Germinal center (tissue), 1 donor: ENCODE data around the gene LTBR.

ENCODE experiments used
- DNase-seq: peaks from one replicate; pipeline ENCODE4 v3.0.0; 2012; ENCODE audit warnings: mixed read lengths, low spot score

Gene LTBR

DNA sequence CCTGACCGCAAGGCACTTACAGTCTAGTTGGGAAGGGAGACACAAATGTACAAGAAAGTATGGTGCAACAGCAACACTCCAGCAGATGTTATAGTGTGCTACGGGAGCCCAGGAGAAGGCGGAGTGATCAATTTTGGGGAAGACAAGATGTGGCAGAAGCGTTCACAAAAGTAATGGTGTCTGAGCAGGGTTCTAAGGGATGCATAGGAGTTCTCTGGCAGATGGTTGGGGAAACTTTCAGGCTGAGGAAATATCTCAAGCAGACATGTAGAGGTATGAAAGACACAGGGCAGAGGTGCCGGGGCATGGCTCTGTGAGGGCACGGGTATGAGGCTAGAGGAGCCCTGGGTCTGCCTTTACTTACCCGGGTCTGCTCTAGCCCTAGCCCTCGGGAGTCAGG, 37.0 kb upstream of the LTBR start:
- DNase-seq = no peak

DNA sequence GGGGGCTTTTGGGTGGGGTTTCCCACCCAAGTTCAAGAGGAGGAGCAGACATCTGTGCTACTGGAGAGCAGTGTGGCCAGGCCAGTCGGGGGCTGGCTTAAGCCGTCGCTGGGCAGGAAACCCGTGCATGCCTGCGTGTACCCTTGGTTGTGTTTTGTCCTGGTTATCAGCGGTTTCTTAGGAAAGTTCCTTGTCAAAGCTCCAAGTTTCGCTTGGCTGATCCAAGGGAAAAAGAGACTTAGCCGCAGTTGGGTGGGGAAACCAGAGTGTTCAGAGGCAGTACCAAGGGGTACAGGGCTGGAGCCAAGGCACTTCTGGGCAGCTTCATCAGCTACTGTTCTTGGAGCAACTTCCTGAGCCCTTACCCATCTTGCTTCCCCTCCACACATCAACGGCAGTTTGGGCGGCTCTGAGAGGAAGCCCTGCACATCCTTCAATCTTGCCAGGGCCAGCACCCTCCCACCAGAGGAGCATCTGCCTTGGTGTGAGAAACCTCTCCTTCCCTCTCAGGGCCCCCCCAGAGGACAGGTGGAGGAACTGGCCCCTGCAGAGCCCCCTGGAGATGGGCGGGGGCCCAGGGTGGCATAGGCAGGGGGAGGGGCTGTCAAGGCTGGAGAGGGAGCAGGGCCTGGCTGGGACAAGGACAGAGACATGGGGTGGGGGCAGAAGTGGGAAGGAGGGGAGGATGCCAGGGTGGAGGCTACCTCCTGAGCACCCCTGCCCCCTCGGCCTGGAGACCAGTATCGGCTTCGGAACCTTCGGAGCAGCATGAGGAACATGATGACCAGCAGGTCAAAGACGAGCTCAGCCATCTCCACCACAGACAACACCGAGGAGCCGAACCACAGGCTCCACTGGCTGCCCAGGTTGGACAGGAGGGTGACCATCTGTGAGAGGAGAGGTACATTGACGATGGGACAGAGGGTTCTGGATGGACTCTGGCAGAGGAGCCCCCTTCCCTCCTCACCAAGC, 36.3 kb upstream of the LTBR start:
- no peak for DNase-seq

DNA sequence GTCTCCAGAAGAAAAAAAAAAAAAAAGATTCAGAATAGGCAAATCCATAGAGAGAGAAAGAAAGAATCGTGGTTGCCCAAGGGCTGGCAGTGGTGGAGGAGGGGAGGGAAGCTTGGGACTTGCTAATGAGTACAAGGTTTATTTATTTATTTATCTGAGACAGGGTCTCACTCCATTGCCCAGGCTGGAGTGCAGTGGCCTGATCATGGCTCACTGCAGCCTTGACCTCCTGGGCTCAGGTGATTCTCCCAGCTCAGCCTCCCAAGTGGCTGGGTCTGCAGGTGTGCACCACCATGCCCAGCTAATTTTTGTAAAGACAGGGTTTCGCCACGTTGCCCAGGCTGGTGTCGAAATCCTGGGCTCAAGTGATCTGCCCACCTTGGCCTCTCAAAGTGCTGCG, 32.3 kb upstream of the LTBR start:
- DNase-seq = no peak

DNA sequence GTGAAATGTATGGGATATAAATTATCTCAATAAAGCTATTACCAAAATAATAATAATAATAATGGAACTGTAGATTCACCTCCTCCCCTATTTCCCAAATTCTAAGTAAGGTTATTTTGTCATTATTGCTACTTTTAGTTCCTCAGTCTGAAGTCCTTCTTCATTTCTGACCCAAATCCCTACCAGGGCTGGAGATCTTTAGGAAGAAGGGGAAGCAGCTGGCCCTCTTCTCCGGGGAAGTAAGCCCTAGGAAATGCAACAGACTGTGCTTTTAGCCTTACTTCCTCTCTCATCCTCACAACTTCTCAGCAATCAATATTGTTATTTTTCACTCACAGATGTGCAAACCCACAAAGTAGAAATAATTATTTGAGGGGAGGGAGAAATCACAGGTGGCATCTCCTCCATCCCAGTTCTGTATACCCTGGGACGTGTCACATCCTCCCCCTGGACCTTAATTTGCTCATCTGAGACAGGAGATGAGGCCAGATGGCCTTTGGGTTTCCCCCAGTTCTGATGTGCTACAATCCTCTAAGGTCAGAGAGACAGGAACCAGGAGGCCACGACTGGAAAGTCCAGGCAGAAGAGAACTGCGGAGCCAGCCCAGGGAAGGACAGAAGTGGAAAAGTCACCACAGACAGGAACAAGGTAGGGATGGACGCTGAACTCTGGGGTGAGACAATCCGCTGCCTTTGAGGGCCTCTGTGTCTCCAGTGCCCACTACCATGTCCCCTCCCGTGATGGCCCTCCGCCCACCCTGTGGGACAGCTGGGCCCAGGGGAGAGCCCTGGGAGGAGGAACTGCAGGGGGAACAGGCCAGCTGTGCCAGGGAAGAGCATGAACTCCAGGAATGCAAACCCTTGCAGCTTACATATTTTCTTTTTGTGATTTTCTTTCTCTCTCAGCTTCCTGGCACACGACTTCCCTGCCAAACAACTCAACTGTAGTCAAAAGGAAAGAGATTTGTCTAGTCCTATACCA, 31.5 kb upstream of the LTBR start:
- DNase-seq = no peak

DNA sequence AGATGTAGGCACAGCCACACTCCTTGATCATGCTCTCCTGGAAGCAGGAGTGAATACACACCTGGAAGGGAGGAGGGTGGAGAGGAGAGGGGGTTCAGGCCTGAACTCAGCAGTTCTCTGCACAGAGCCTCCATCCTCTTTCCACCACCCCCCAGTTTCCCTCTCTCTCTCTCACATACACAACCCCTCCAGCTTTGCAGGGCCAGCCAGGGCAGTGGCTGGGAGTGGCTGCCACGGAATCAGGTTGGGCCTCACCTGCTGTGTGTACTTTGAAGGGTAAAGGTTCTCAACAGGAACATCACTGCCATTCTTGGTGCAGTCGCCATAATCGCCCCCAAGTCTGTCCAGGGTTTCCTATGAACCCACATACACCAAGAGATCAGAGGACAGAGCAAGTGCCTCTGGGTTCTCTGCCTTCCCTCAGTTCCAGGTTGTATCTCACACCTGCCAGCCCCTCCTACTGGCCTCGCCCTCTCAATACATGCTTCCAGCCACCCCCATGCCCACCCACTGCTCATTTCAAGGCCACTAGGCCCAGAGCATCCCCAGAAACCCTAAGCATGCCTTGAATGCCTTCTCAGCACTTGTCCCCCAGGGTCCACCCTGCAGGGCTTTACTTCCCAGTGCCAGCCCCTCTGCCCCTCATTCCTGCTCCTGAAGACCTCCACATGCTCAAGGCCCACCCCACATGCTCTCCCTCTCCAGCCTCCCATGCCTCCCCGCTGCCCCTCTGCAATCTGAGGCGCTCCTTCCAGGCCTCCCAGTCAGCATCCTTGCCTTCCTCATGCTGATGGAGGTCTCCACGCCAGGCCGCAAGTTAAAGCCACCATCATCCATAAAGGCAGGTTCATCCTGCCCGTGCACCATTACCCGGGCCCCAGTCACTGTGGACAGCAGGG, 29.2 kb upstream of the LTBR start:
- no peak for DNase-seq

DNA sequence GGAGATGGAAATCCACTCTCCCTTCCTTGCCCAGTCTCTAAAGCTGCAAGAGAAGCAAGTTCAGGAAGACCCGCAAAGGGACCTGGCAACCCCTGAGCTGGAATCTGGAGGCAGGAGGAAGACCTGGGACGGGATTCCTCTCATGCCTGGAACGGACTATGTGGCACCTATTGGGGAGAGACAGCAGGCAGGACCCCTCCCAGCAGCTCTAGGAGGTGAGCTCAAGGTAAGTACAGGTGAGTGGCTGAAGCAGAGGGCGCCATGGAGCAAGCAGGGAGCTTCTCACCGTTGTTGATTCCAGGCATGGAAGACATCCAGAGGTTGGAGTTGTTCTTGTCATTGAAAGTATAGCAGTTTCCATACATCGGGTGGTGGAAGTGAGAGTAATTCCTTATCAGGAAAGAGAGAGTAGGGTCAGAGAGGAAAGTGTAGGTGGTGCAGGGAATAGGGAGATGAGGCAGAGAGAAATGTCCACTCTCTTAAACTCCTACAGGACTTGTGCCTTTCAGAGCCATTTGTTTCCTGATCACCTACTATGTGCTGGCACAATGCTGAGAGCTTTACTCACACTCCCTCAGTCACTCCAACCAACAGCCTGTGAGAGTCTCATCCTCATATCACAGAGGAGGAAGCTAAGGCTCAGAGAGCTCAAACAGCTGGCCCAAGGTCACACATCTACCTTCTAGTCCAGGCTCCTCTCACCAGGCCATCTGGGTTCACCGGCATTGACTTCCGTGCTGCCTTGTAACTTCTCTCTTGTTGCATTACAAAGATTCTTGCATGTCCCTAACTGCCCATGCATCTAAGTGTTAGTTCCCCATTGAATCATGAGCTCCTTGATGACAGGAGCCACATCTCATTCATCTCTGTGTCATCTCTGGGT, 28.2 kb upstream of the LTBR start:
- DNase-seq = no peak

DNA sequence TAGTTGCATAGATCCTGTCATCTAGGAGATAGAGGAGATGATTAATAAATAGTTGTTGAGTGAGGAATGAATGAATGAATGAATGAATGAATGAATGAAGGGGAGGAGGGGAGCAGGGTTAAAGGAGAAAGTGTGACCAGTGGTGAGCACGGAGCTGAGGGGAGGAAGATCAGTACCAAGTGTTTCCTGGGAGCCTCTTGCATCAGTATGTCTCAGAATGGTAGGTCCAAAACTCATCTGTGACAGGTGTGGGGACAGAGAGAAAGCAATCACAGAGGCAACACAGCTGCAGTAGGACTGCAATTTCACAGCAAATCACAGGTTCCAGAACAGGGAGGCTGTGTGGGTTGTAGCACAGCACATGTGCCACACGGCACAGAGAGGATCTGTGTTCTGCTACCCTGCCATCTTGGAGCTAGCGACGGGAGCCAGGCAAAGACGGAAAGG, 27.6 kb upstream of the LTBR start:
- DNase-seq = no peak

DNA sequence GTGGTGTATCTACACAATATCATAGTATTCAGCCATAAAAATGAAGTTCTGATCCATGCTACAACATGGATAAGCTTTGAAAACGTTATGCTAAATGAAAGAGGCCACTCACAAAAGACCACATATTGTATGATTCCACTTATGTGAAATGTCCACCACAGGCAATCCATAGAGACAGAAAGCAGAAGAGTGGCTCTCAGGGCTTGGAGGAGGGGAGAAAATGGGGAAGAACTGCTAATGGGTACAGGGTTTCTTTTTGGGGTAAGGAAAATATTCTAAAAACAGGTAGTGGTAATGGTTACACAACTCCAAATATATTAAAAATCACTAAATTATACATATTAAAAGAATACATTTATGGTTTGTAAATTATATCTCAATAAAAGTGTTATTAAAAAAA, 25.1 kb upstream of the LTBR start:
- no peak for DNase-seq

DNA sequence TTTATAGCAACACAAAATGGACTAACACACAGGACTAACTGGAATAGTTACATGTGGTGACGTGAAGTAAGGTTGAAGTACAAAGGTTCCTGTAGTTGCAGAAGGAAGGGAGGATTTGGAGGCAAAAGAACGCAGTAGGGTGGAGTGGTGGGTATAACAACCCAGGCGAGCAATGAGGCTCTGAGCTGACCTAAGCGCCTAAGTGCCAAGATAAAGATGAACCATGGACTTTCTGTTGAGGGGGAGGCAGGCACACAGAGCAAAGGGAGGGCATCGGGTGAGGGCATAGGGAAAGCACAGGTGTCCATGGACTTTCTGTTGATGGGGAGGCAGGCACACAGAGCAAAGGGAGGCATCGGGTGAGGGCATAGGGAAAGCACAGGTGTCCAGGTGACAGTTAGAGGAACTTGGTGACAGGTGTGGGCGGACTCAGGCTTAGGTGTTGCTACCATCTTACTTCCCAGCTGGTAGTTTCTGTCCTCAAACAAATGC, 23.8 kb upstream of the LTBR start:
- no peak for DNase-seq

DNA sequence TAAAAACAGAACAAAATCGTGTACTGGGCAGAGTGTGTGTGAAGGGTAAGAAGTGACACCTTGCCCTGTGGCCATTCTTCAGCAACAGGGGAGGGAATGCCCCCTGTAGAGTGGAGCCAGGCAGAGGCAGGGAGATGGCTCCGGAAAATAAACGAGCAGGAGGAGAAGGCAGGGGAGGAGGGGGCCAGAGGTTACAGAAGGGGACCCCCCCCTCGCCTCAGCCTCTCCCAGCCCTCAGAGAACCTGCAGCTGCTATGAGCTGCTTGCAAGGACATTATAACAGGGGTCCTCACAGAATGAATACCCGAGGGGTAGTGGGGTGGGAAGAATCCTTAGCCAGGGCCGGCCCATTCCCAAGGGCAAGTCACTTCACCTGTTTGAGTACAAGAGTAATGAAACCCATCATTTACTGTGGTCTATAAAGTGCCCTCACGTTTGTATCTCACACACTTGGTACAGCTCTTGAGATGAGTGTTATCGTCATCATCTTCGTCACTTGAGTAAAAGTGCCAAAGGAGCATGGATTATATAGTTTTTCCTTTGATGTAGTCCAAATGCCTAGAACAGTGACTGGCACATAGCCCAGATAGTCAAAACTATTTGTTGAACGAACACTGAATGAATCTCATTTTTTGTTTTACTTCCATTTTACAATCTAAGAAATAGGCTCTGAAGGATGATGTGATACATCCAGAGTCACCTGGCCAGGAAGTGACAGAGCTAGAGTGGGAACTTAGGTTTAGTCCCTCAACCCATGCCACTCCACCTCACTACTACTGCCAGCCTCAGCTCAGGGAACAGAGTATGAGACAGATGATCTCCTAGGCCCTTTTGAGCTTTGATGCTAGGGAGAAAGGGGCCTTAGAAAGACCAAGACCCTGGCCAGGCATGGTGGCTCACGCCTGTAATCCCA, 23.1 kb upstream of the LTBR start:
- no peak for DNase-seq

DNA sequence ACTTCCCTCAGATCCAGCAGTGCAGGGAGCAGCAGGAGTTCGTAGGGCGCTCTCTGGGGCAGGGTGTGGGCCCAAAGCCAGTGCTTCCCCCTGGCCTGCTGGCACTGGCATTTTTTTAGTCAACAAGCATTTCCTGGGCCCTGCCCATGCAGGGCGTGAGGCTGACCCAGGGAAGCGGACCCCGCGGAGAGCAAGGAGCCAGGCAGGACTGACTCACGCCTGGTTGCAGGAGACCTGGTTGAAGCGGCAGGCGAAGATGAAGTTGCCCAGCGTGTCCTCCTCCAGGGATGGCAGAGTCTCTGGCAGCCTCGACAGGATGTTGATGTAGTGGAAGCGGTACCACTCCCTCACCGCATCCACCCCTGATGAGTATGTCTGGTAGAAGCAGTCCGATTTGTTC, 22.1 kb upstream of the LTBR start:
- DNase-seq = no peak

DNA sequence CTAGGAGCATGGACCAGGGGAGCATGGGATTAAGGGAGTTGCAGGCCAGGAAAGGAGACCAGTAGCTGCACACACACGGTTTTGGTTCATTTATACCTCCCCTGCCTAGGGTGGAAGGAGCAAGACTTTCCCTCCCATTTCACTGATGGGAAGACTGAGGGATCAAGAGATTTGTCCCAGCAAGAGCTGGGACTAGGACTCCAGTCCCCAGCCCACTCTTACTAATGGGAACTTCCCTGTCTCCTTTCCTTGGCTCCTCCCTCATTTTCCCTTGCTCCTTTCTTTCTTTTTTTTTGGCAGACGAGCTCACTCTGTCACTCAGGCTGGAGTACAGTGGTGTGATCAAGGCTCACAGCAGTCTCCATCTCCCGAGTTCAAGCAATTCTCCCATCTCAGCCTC, 21.6 kb upstream of the LTBR start:
- no peak for DNase-seq

DNA sequence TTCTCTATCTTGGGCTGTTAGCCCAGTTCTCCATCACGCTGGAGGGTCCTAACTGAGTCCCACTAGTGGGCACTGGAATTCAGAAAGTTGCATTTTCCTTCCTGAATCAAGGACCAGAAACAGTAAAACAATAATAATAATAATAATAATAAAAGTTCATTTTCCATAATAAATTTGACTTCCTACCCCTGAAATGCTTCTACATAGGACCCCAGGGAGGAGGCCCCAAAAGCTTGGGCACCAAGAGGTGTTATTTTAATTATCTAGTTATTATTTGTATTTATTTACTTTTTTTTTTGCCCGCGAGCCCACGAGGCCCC, 21.0 kb upstream of the LTBR start:
- DNase-seq = no peak

DNA sequence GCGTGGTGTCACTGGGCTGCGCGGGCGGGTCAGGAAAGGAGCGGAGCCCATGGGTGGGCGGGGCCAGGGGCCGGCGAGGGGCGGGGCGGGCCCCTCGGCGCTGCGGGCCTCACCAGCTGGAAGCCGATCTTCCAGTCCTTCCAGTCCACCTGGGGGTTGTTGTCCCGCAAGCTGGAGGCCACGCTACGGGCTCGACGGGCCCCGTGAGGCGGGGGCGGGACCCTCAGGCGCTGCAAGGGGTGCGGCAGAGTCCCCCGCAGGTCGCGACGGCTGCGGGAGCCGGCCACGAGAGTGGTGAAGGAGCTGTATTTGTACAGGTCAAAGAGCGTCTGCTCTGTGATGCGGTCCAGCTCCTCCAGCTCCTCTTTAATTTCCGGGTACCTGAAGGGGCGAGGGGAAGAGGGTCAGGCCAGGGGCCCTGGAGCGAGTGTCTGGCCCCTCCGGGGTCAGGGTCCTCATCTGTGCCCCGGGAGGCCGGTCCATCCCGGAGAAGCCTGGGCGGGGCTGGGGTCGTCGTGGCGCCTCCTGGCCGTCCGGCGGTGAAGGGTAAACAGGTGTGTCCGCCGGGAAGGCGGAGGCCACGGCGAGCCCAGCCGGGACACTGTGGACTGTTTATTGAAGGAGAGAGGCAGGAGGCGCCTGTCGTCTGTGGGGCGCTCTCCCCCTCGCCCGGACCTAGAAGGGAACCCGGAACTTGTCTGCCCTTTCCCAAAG, 20.5 kb upstream of the LTBR start:
- DNase-seq = peak; percentile 85

DNA sequence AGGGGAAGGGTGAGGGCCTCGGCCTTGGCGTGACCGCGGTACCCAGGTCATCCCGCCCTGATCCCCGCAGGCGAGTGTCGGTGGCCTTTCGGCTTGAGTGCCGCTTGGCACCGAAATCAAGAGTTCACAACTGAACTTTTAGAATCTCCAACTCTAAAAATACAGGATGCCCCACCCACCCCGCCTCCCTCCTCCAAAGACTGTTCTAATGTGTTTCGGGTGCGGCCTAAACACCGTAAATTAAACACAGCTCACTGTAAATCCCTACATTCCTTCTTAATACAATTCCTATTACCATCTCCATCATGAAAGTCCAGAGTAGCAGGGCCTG, 20.0 kb upstream of the LTBR start:
- no peak for DNase-seq

DNA sequence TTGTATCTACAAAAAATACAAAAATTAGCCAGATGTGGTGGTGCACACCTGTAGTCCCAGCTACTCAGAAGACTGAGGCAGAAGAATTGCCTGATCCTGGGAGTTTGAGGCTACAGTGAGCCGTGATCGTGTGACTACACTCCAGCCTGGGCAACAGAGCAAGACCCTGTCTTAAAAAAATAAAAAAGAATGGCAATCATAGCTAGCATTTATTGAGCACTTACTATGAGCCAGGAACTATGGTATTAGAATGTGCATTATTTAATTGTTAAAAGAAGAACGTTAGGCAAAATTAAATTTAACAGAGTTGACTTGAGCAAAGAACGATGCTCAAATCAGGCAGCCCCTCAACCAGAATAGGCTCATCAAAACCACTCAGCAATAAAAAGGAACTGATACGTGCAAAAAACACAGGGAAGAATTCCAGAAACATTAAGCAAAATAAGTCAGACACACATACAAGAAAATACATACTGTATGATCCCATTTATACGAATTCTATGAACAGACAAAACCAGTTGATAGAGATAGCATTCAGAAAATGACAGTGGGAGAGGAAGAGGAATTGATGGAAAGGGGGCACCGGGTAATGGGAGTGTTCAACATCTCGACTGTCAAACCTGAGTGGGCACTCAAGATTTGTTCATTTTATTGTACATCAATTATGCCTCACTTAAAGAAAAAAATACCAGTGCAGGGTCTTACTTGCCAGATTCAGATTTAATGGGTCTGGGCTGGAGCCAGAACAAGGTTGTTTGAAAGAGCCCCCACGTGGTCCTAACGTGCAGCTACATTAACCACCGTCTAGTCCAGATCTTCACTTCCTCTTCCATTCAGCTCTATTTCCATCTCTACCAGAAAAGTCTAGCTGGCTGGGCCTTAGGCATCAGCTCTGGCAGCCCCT, 16.6 kb upstream of the LTBR start:
- DNase-seq = peak; percentile 74

DNA sequence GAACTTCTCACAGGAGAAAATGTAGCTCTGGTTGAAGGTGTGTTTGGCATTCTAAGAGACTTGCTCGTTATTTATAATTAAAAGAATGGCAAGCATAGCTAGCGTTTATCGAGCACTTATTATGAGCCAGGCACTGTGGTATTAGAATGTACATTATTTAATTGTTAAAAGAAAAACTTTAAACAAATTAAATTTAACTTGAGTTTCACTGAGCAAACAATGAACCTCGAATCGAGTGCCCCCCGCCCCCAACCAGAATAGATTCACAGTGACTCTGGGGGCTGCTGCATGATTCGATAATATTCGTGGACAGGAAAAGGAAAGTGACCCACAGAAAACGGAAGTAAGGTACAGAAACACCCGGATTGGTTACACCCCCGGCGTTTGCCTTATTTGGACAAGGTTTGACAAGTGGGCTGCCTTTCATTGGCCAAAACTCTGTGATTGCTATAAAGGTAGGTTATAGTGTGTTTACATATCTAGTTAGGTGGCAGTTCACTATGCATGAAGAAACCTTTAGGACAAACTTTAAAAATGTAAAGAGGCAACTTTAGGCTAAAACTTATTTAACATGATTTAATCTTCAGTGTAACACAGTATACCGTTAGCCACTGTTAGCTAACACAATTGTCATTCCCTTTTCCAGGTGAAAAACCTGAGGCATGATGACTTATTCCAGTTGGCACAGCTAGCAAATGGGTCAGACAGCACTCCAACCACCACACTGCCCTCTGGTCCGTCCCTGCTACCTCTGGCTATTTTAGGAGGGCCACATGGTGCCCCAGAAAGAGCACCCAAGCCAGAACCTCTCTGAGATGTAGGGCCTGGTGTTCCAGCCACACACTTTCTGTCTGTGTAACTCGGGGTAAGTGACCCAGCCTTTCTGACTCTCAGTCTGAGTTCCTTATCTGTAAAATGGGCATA, 15.7 kb upstream of the LTBR start:
- no peak for DNase-seq
